IMR-90 (cell line): ENCODE measurements around the gene CMIP. TPM values are rescaled to one million over a fixed set of nuclear protein-coding genes. Genes with fewer than 3 reads are reported as not detected.
A peak's percentile ranks its signal among the peaks of the same experiment; 100 is the strongest.

Experiments
- ATAC-seq: fragments of 200-7000 bp; cut with Tn5 transposase; 2 replicates; pipeline ENCODE4 v1.9.1; 2020; ENCODE audit warnings: low read depth, mild to moderate bottlenecking, moderate library complexity
- BruUV-seq: library from RNA; stranded (reverse); fragments of 400-500 nt; replicated peaks from 2 replicates; lab custom pipeline; 2021; lab: Mats Ljungman, UMichigan
- CTCF ChIA-PET: fragments of 300-600 bp; formaldehyde crosslinking; extraction: SDS; loops from one replicate; lab custom pipeline; 2021; ENCODE audit warnings: antibody characterized with exemption; lab: Yijun Ruan, JAX
- POLR2A ChIA-PET: fragments of 300-600 bp; sonication (Branson Sonifier 250); formaldehyde crosslinking; loops from one replicate; lab custom pipeline; 2022; ENCODE audit warnings: antibody characterized with exemption; ENCODE audit not compliant: unreplicated experiment; lab: Charles Lee
- DNase-seq: peaks from one replicate; pipeline ENCODE4 v3.0.0; 2013
- H2AFZ ChIP-seq: replicated peaks from 2 replicates; pipeline ENCODE3; 2013; ENCODE audit warnings: low read length, mild to moderate bottlenecking; ENCODE audit not compliant: poor library complexity
- H2AK5ac ChIP-seq: 2 replicates; pipeline ENCODE4 v1.6.1; 2013; ENCODE audit warnings: low read depth, low read length, inconsistent platforms
- H2AK9ac ChIP-seq: replicated peaks from 2 replicates; pipeline ENCODE3; 2013; ENCODE audit warnings: mild to moderate bottlenecking, low read depth, low read length, moderate library complexity; ENCODE audit not compliant: poor library complexity
- H2BK120ac ChIP-seq: 2 replicates; pipeline ENCODE4 v1.6.1; 2013; ENCODE audit warnings: low read depth, low read length, inconsistent platforms
- H2BK15ac ChIP-seq: 3 replicates; pipeline ENCODE4 v1.6.1; 2013; ENCODE audit warnings: low read depth, low read length, inconsistent platforms
- H2BK20ac ChIP-seq: 2 replicates; pipeline ENCODE4 v1.6.1; 2013; ENCODE audit warnings: low read depth, mild to moderate bottlenecking, inconsistent platforms, low read length, moderate library complexity
- H2BK5ac ChIP-seq: 2 replicates; pipeline ENCODE4 v1.6.1; 2013; ENCODE audit warnings: mild to moderate bottlenecking, low read depth, low read length, inconsistent platforms; ENCODE audit not compliant: poor library complexity, severe bottlenecking
- H3K14ac ChIP-seq: replicated peaks from 2 replicates; pipeline ENCODE4 v1.6.1; 2013; ENCODE audit warnings: low read depth, low read length, inconsistent platforms
- H3K18ac ChIP-seq: 2 replicates; pipeline ENCODE4 v1.6.1; 2013; ENCODE audit warnings: low read depth, low read length, control low read depth
- H3K23ac ChIP-seq: 2 replicates; pipeline ENCODE4 v1.6.1; 2013; ENCODE audit warnings: low read depth, low read length, inconsistent platforms
- H3K27ac ChIP-seq: 2 replicates; pipeline ENCODE4 v1.5.1; 2013; ENCODE audit warnings: mild to moderate bottlenecking, control low read depth, low read length; ENCODE audit not compliant: insufficient read depth
- H3K27me3 ChIP-seq: 2 replicates; pipeline ENCODE4 v1.6.1; 2013; ENCODE audit warnings: low read length; ENCODE audit not compliant: control insufficient read depth, insufficient read depth
- H3K36me3 ChIP-seq: 2 replicates; pipeline ENCODE4 v1.6.1; 2013; ENCODE audit warnings: low read length, mixed read lengths; ENCODE audit not compliant: control insufficient read depth, insufficient read depth
- H3K4ac ChIP-seq: 2 replicates; pipeline ENCODE4 v1.6.1; 2013; ENCODE audit warnings: low read depth, low read length, inconsistent platforms
- H3K4me1 ChIP-seq: 2 replicates; pipeline ENCODE4 v1.6.1; 2013; ENCODE audit warnings: low read length, mixed read lengths; ENCODE audit not compliant: control insufficient read depth, insufficient read depth
- H3K4me2 ChIP-seq: 2 replicates; pipeline ENCODE4 v1.6.1; 2013; ENCODE audit warnings: low read depth, mild to moderate bottlenecking, control low read depth, low read length, moderate library complexity
- H3K4me3 ChIP-seq: 2 replicates; pipeline ENCODE4 v1.5.1; 2013; ENCODE audit warnings: low read depth, mild to moderate bottlenecking, control low read depth, low read length, moderate library complexity; ENCODE audit not compliant: insufficient read depth
- H3K56ac ChIP-seq: 2 replicates; pipeline ENCODE4 v1.6.1; 2013; ENCODE audit warnings: low read length, inconsistent platforms; ENCODE audit not compliant: insufficient read depth; ENCODE audit errors: extremely low read depth
- H3K79me1 ChIP-seq, 2 experiments: 2 replicates each; pipeline ENCODE4 v1.6.1; 2013; ENCODE audit warnings: low read length in 2 of 2, inconsistent platforms in 1 of 2, low read depth in 1 of 2
- H3K9ac ChIP-seq: 2 replicates; pipeline ENCODE4 v1.6.1; 2013; ENCODE audit warnings: low read depth, low read length, control low read depth
- H3K9me1 ChIP-seq: 2 replicates; pipeline ENCODE4 v1.6.1; 2013; ENCODE audit warnings: low read length, inconsistent platforms; ENCODE audit not compliant: insufficient read depth
- H3K9me3 ChIP-seq: 2 replicates; pipeline ENCODE4 v1.6.1; 2013; ENCODE audit warnings: low read length; ENCODE audit not compliant: control insufficient read depth, insufficient read depth
- H4K20me1 ChIP-seq: 2 replicates; pipeline ENCODE4 v1.6.1; 2013; ENCODE audit warnings: low read length, inconsistent platforms; ENCODE audit not compliant: insufficient read depth
- H4K5ac ChIP-seq: 2 replicates; pipeline ENCODE4 v1.6.1; 2013; ENCODE audit warnings: mild to moderate bottlenecking, low read depth, low read length, control low read depth
- H4K8ac ChIP-seq, 2 experiments: 2 replicates each; pipeline ENCODE4 v1.6.1; 2013; ENCODE audit warnings: low read depth in 2 of 2, low read length in 2 of 2, control low read depth in 1 of 2, inconsistent platforms in 1 of 2
- H4K91ac ChIP-seq: 2 replicates; pipeline ENCODE4 v1.6.1; 2013; ENCODE audit warnings: low read depth, low read length, inconsistent platforms; ENCODE audit not compliant: insufficient read depth
- BHLHE40 ChIP-seq: fragments of 150-350 bp; IDR thresholded peaks from 2 replicates; pipeline ENCODE4 v1.6.1; 2016; ENCODE audit warnings: mild to moderate bottlenecking, low read depth, low read length
- CEBPB ChIP-seq: IDR thresholded peaks from 2 replicates; pipeline ENCODE4 v1.6.1; 2012; ENCODE audit warnings: low read depth, low read length, improper control_type of control experiment
- CHD1 ChIP-seq: IDR thresholded peaks from 2 replicates; pipeline ENCODE4 v1.6.1; 2012; ENCODE audit warnings: low read depth, low read length, improper control_type of control experiment
- CTCF ChIP-seq: conservative IDR thresholded peaks from 2 replicates; pipeline ENCODE4 v1.5.1; 2012; ENCODE audit warnings: mild to moderate bottlenecking, low read depth, low read length, improper control_type of control experiment
- ELK1 ChIP-seq: fragments of 150-350 bp; IDR thresholded peaks from 2 replicates; pipeline ENCODE4 v1.6.1; 2016; ENCODE audit warnings: low read depth, mild to moderate bottlenecking, low read length, moderate library complexity, borderline replicate concordance
- FOS ChIP-seq: fragments of 150-350 bp; IDR thresholded peaks from 2 replicates; pipeline ENCODE4 v1.6.1; 2016; ENCODE audit warnings: low read depth, low read length
- MAFK ChIP-seq: IDR thresholded peaks from 2 replicates; pipeline ENCODE4 v1.6.1; 2012; ENCODE audit warnings: low read depth, low read length, improper control_type of control experiment
- MXI1 ChIP-seq: IDR thresholded peaks from 2 replicates; pipeline ENCODE4 v1.6.1; 2012; ENCODE audit warnings: low read depth, mild to moderate bottlenecking, low read length, moderate library complexity, borderline replicate concordance
- NFE2L2 ChIP-seq: fragments of 150-350 bp; IDR thresholded peaks from 2 replicates; pipeline ENCODE4 v1.6.1; 2016; ENCODE audit warnings: low read depth, mild to moderate bottlenecking, low read length
- POLR2A ChIP-seq: IDR thresholded peaks from 2 replicates; pipeline ENCODE4 v1.6.1; 2012; ENCODE audit warnings: mild to moderate bottlenecking, low read depth, low read length
- RAD21 ChIP-seq: IDR thresholded peaks from 2 replicates; pipeline ENCODE4 v1.6.1; 2012; ENCODE audit warnings: low read length, improper control_type of control experiment
- RCOR1 ChIP-seq: IDR thresholded peaks from 2 replicates; pipeline ENCODE4 v1.6.1; 2012; ENCODE audit warnings: mild to moderate bottlenecking, low read length, improper control_type of control experiment; ENCODE audit not compliant: insufficient replicate concordance
- RFX5 ChIP-seq: IDR thresholded peaks from 2 replicates; pipeline ENCODE4 v1.8.0; 2012; ENCODE audit warnings: low read depth, mild to moderate bottlenecking, low read length, moderate library complexity
- SMC3 ChIP-seq: fragments of 150-350 bp; IDR thresholded peaks from 2 replicates; pipeline ENCODE4 v1.6.1; 2016; ENCODE audit warnings: low read depth, mild to moderate bottlenecking, antibody characterized with exemption, low read length, moderate library complexity
- USF2 ChIP-seq: fragments of 150-350 bp; IDR thresholded peaks from 2 replicates; pipeline ENCODE4 v1.6.1; 2017; ENCODE audit warnings: mild to moderate bottlenecking, antibody characterized with exemption, low read length, low read depth
- WGBS, 2 experiments: methylation state at CpG; one replicate each; pipeline versions ENCODE4 v1.1.5 to v1.1.7; 2013; ENCODE audit warnings: missing lambda C conversion rate in 2 of 2; ENCODE audit not compliant: insufficient read length in 1 of 2; ENCODE audit errors: extremely low coverage in 2 of 2; 5-methylcytosine and 5-hydroxymethylcytosine counted together
- dilution Hi-C: fragments of 300-500 bp; cut with HindIII; formaldehyde crosslinking; loops from one replicate; pipeline ENCODE4 v1.14.3; 2018; ENCODE audit warnings: low sequenced_read_pairs; ENCODE audit not compliant: unreplicated experiment
- in situ Hi-C: fragments of 300-500 bp; cut with MboI; formaldehyde crosslinking; loops from 3 replicates; pipeline ENCODE4 v1.14.3; 2019; ENCODE audit warnings: low sequenced_read_pairs, inconsistent platforms, mixed read lengths
- intact Hi-C: fragments of 100-400 bp; cut with micrococcal nuclease; formaldehyde crosslinking; loops from 2 replicates; pipeline ENCODE4 v1.10.0; 2022
- polyA plus RNA-seq, 3 experiments: library from polyadenylated mRNA; depleted of rRNA; stranded (reverse); fragments of >200 nt; gene quantifications; 2 replicates each; pipeline ENCODE4 v1.2.3, GENCODE V29; 2012; ENCODE audit warnings: low replicate concordance in 1 of 3
- total RNA-seq: library from RNA; depleted of rRNA; stranded (reverse); fragments of >200 nt; gene quantifications from 2 replicates; pipeline ENCODE4 v1.2.3, GENCODE V29; 2012

Gene CMIP
- total and polyA plus RNA-seq, 2 of the 4 experiments (the other 2 are of a cell fraction): 3.2 to 11.6 TPM

DNA sequence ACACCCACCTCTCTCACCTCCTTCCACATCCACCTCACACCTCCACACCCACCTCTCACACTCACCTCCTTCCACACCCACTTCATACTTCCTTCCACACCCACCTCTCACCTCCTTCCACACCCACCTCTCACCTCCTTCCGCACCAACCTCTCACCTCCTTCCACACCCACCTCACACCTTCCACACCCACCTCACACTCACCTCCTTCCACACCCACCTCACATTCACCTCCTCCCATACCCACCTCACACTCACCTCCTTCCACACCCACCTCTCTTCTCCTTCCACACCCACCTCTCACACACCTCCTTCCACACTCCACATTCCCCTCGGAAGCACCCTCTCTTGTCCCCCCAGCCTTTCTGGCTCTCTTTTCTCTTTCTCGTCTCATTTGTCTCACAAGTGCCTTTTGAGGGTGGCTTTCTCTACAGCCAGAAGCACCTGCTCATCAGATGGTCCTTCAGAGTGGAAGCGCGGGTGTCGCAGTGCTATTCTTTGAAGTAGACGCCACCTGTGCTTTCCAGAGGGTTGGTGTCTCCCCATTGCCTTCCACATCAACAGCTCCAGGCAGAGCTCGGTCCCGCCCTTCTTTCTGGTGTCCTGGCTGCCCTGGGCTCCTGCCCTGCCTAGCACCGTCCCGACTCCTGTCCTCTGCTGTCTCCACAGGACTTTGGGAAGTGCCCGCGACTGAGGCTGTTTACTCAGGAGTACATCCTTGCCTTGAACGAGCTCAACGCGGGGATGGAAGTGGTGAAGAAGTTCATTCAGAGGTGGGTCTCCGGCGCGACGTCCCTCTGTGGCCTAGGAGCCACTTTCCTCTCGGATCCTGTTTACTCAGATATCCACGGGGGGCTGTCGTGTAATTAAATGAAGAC, 225.1 kb downstream of the CMIP start:
- Histone ChIP-seq H2AK5ac (no peak overlapping the region), H2AK9ac (peak overlapping the region; percentile 50), H4K91ac (no peak overlapping the region), H2BK20ac (no peak overlapping the region), H3K14ac (no peak overlapping the region), H3K27ac (no peak overlapping the region), H3K4ac (no peak overlapping the region), H2BK5ac (no peak overlapping the region), H3K18ac (no peak overlapping the region), H3K36me3 (peaks cover 31% of the 10 kb centered on the region), H3K4me3 (no peak overlapping the region), H3K23ac (no peak overlapping the region), H2BK120ac (no peak overlapping the region), H3K27me3 (no peaks in the 10 kb centered on the region), H3K9ac (no peak overlapping the region), H3K9me1 (0 out of 2 replicates have a peak, but pooled peaks cover 3% of the 10 kb centered on the region), H3K4me1 (no peaks in the 10 kb centered on the region), H3K56ac (no peak overlapping the region), H3K79me1 (no peaks in the 10 kb centered on the region), H4K8ac (no peak overlapping the region), H3K9me3 (no peaks in the 10 kb centered on the region), H4K20me1 (no peaks in the 10 kb centered on the region), H3K4me2 (no peak overlapping the region), H2BK15ac (no peak overlapping the region), H4K5ac (no peak overlapping the region), H2AFZ (no peak overlapping the region)
- dilution Hi-C loops: no loop called here
- in situ Hi-C loops: no loop called here
- ChIA-PET POLR2A (no interaction called here), CTCF (no interaction called here)
- intact Hi-C loops: no loop called here
- no peak for DNase-seq
- 81 to 100% methylated on average over 1 to 6 of the region's 23 CpGs for WGBS, 2 experiments
- ATAC-seq: no peak
- BruUV-seq: no TSS peak
- TF ChIP-seq BHLHE40 (no peak), CEBPB (no peak), RCOR1 (no peak), RAD21 (no peak), NFE2L2 (no peak), POLR2A (no peak), ELK1 (no peak), FOS (no peak), MXI1 (no peak), RFX5 (no peak), SMC3 (no peak), USF2 (no peak), CTCF (no peak), CHD1 (no peak), MAFK (no peak)
